ENCODE results near the gene XPO5. TPM values are rescaled to one million over a fixed set of nuclear protein-coding genes. Genes with fewer than 3 reads are reported as not detected.

XPO5 gene
- 10 to 100 TPM; 10.1 to 14.3 TPM for polyA plus RNA-seq

GRCh38 chr6:43575772-43576551 lies at the start of gene XPO5, which contains the start of gene POLH:
Gene XPO5 (minus strand): TSS chr6:43576038. CDS start chr6:43575864, 174 bp downstream.
Gene POLH (plus strand): TSS chr6:43576185. CDS start chr6:43582320, 6,135 bp downstream.
- peak within 1 kb of the TSS; percentile 86 to 88 for H3K27ac ChIP-seq (ENCODE audit: low read depth in 2 of 2, low read length in 1 of 2)
- WGBS, 2 donors, result 0% methylated on average over 73 to 76 of the region's 76 CpGs
- no peaks in the 10 kb centered on the region for H3K4me1 ChIP-seq (ENCODE audit: control insufficient read depth in 2 of 2, insufficient read depth in 2 of 2, low read length in 1 of 2)
- H3K36me3 ChIP-seq (ENCODE audit: control insufficient read depth in 2 of 2, insufficient read depth in 2 of 2, low read length in 1 of 2), result peaks cover 0 to 2% of the 10 kb centered on the region in 2 donors
- peak within 1 kb of the TSS; percentile 75 to 96 for H3K4me3 ChIP-seq (ENCODE audit: low read depth in 1 of 2, low read length in 2 of 2)
- no peaks in the 10 kb centered on the region for H3K9me3 ChIP-seq (ENCODE audit: control insufficient read depth in 2 of 2, insufficient read depth in 1 of 2, low read depth in 1 of 2, low read length in 1 of 2)
- H3K27me3 ChIP-seq (ENCODE audit: control insufficient read depth in 1 of 2, insufficient read depth in 2 of 2, low read length in 2 of 2), result no peaks in the 10 kb centered on the region

- H3K27ac ChIP-seq (ENCODE audit: low read depth in 2 of 2, low read length in 1 of 2), result no peak overlapping the region
- H3K27me3 ChIP-seq (ENCODE audit: control insufficient read depth in 1 of 2, insufficient read depth in 2 of 2, low read length in 2 of 2), result no peaks in the 10 kb centered on the region
- no peak overlapping the region for H3K4me3 ChIP-seq (ENCODE audit: low read depth in 1 of 2, low read length in 2 of 2)
- H3K9me3 ChIP-seq (ENCODE audit: control insufficient read depth in 2 of 2, insufficient read depth in 1 of 2, low read depth in 1 of 2, low read length in 1 of 2), result no peaks in the 10 kb centered on the region
- peaks cover 0 to 3% of the 10 kb centered on the region in 2 donors for H3K4me1 ChIP-seq (ENCODE audit: control insufficient read depth in 2 of 2, insufficient read depth in 2 of 2, low read length in 1 of 2)
- WGBS, 2 donors, result 94 to 96% methylated on average over 16 of the region's 16 CpGs
- peaks cover 22 to 49% of the 10 kb centered on the region in 2 donors for H3K36me3 ChIP-seq (ENCODE audit: control insufficient read depth in 2 of 2, insufficient read depth in 2 of 2, low read length in 1 of 2)
Measured at GRCh38 chr6:43625393-43625992, 49.7 kb upstream of the XPO5 start.

- Histone ChIP-seq H3K4me1 (ENCODE audit: control insufficient read depth in 2 of 2, insufficient read depth in 2 of 2, low read length in 1 of 2) (peaks cover 0 to 3% of the 10 kb centered on the region in 2 donors), H3K36me3 (ENCODE audit: control insufficient read depth in 2 of 2, insufficient read depth in 2 of 2, low read length in 1 of 2) (peaks cover 22 to 52% of the 10 kb centered on the region in 2 donors), H3K4me3 (ENCODE audit: low read depth in 1 of 2, low read length in 2 of 2) (no peak overlapping the region), H3K27me3 (ENCODE audit: control insufficient read depth in 1 of 2, insufficient read depth in 2 of 2, low read length in 2 of 2) (no peaks in the 10 kb centered on the region), H3K9me3 (ENCODE audit: control insufficient read depth in 2 of 2, insufficient read depth in 1 of 2, low read depth in 1 of 2, low read length in 1 of 2) (no peaks in the 10 kb centered on the region), H3K27ac (ENCODE audit: low read depth in 2 of 2, low read length in 1 of 2) (no peak overlapping the region)
- WGBS, 2 donors, result 89 to 94% methylated on average over 7 of the region's 7 CpGs
Measured at GRCh38 chr6:43624786-43625288, 49.0 kb upstream of the XPO5 start.

- H3K4me3 ChIP-seq (ENCODE audit: low read depth in 1 of 2, low read length in 2 of 2), result no peak overlapping the region
- H3K27ac ChIP-seq (ENCODE audit: low read depth in 2 of 2, low read length in 1 of 2), result no peak overlapping the region
- 89 to 91% methylated on average over 12 of the region's 12 CpGs for WGBS, 2 donors
- peaks cover 22 to 52% of the 10 kb centered on the region in 2 donors for H3K36me3 ChIP-seq (ENCODE audit: control insufficient read depth in 2 of 2, insufficient read depth in 2 of 2, low read length in 1 of 2)
- no peaks in the 10 kb centered on the region for H3K27me3 ChIP-seq (ENCODE audit: control insufficient read depth in 1 of 2, insufficient read depth in 2 of 2, low read length in 2 of 2)
- H3K9me3 ChIP-seq (ENCODE audit: control insufficient read depth in 2 of 2, insufficient read depth in 1 of 2, low read depth in 1 of 2, low read length in 1 of 2), result no peaks in the 10 kb centered on the region
- peaks cover 0 to 3% of the 10 kb centered on the region in 2 donors for H3K4me1 ChIP-seq (ENCODE audit: control insufficient read depth in 2 of 2, insufficient read depth in 2 of 2, low read length in 1 of 2)
Measured at GRCh38 chr6:43623880-43624785, 48.3 kb upstream of the XPO5 start.

GRCh38 chr6:43622541-43622940 lies 46.7 kb upstream of the XPO5 start:
- Histone ChIP-seq H3K4me1 (ENCODE audit: control insufficient read depth in 2 of 2, insufficient read depth in 2 of 2, low read length in 1 of 2) (peaks cover 0 to 3% of the 10 kb centered on the region in 2 donors), H3K9me3 (ENCODE audit: control insufficient read depth in 2 of 2, insufficient read depth in 1 of 2, low read depth in 1 of 2, low read length in 1 of 2) (no peaks in the 10 kb centered on the region), H3K27me3 (ENCODE audit: control insufficient read depth in 1 of 2, insufficient read depth in 2 of 2, low read length in 2 of 2) (no peaks in the 10 kb centered on the region), H3K4me3 (ENCODE audit: low read depth in 1 of 2, low read length in 2 of 2) (no peak overlapping the region), H3K27ac (ENCODE audit: low read depth in 2 of 2, low read length in 1 of 2) (no peak overlapping the region), H3K36me3 (ENCODE audit: control insufficient read depth in 2 of 2, insufficient read depth in 2 of 2, low read length in 1 of 2) (peaks cover 22 to 52% of the 10 kb centered on the region in 2 donors)
- 94% methylated on average over 10 of the region's 10 CpGs for WGBS, 2 donors

GRCh38 chr6:43621836-43622180 lies 46.0 kb upstream of the XPO5 start:
- H3K36me3 ChIP-seq (ENCODE audit: control insufficient read depth in 2 of 2, insufficient read depth in 2 of 2, low read length in 1 of 2), result peaks cover 22 to 52% of the 10 kb centered on the region in 2 donors
- H3K4me1 ChIP-seq (ENCODE audit: control insufficient read depth in 2 of 2, insufficient read depth in 2 of 2, low read length in 1 of 2), result peaks cover 0 to under 1% of the 10 kb centered on the region in 2 donors
- 93 to 94% methylated on average over 10 of the region's 10 CpGs for WGBS, 2 donors

GRCh38 chr6:43621078-43621835 lies 45.4 kb upstream of the XPO5 start:
- H3K27ac ChIP-seq (ENCODE audit: low read depth in 2 of 2, low read length in 1 of 2), result no peak overlapping the region
- H3K36me3 ChIP-seq (ENCODE audit: control insufficient read depth in 2 of 2, insufficient read depth in 2 of 2, low read length in 1 of 2), result peaks cover 22 to 52% of the 10 kb centered on the region in 2 donors
- no peaks in the 10 kb centered on the region for H3K4me1 ChIP-seq (ENCODE audit: control insufficient read depth in 2 of 2, insufficient read depth in 2 of 2, low read length in 1 of 2)
- no peak overlapping the region for H3K4me3 ChIP-seq (ENCODE audit: low read depth in 1 of 2, low read length in 2 of 2)
- no peaks in the 10 kb centered on the region for H3K27me3 ChIP-seq (ENCODE audit: control insufficient read depth in 1 of 2, insufficient read depth in 2 of 2, low read length in 2 of 2)
- WGBS, 2 donors, result 93 to 98% methylated on average over 12 of the region's 12 CpGs
- no peaks in the 10 kb centered on the region for H3K9me3 ChIP-seq (ENCODE audit: control insufficient read depth in 2 of 2, insufficient read depth in 1 of 2, low read depth in 1 of 2, low read length in 1 of 2)

More at GRCh38 chr6:43621836-43622180, 46.0 kb upstream of the XPO5 start:
- H3K27me3 ChIP-seq (ENCODE audit: control insufficient read depth in 1 of 2, insufficient read depth in 2 of 2, low read length in 2 of 2), result no peaks in the 10 kb centered on the region
- H3K9me3 ChIP-seq (ENCODE audit: control insufficient read depth in 2 of 2, insufficient read depth in 1 of 2, low read depth in 1 of 2, low read length in 1 of 2), result no peaks in the 10 kb centered on the region
- H3K4me3 ChIP-seq (ENCODE audit: low read depth in 1 of 2, low read length in 2 of 2), result no peak overlapping the region
- no peak overlapping the region for H3K27ac ChIP-seq (ENCODE audit: low read depth in 2 of 2, low read length in 1 of 2)

GRCh38 chr6:43616725-43617472 lies 41.1 kb upstream of the XPO5 start:
- Histone ChIP-seq H3K27ac (ENCODE audit: low read depth in 2 of 2, low read length in 1 of 2) (no peak overlapping the region), H3K4me1 (ENCODE audit: control insufficient read depth in 2 of 2, insufficient read depth in 2 of 2, low read length in 1 of 2) (no peaks in the 10 kb centered on the region), H3K4me3 (ENCODE audit: low read depth in 1 of 2, low read length in 2 of 2) (no peak overlapping the region), H3K36me3 (ENCODE audit: control insufficient read depth in 2 of 2, insufficient read depth in 2 of 2, low read length in 1 of 2) (peaks cover 10 to 25% of the 10 kb centered on the region in 2 donors), H3K27me3 (ENCODE audit: control insufficient read depth in 1 of 2, insufficient read depth in 2 of 2, low read length in 2 of 2) (no peaks in the 10 kb centered on the region), H3K9me3 (ENCODE audit: control insufficient read depth in 2 of 2, insufficient read depth in 1 of 2, low read depth in 1 of 2, low read length in 1 of 2) (no peaks in the 10 kb centered on the region)
- 96 to 97% methylated on average over 9 of the region's 9 CpGs for WGBS, 2 donors
